ENCODE data around the gene SARDH. TPM values are rescaled to one million over a fixed set of nuclear protein-coding genes. Genes with fewer than 3 reads are reported as not detected.
"Not testable (repeated sequence)": the region's sequence is repeated elsewhere in the genome, so short reads cannot be mapped to it uniquely, and the experiment has no call there.

The SARDH gene
- total RNA-seq, 1 donor from 2014 or later = 0.63 TPM

- Histone ChIP-seq H3K36me3 (no peaks in the 10 kb centered on the region), H3K4me1 (peaks cover 41% of the 10 kb centered on the region), H3K27ac (replicated peaks) (peak overlapping the region; percentile 48), H3K9me3 (replicated peaks) (no peaks in the 10 kb centered on the region), H3K4me3 (peak overlapping the region; percentile 37), H3K27me3 (ENCODE audit: low read depth) (peaks cover 13% of the 10 kb centered on the region)
- intact Hi-C loops (cut with micrococcal nuclease) = no loop called here
- TF ChIP-seq, protein P1, sequence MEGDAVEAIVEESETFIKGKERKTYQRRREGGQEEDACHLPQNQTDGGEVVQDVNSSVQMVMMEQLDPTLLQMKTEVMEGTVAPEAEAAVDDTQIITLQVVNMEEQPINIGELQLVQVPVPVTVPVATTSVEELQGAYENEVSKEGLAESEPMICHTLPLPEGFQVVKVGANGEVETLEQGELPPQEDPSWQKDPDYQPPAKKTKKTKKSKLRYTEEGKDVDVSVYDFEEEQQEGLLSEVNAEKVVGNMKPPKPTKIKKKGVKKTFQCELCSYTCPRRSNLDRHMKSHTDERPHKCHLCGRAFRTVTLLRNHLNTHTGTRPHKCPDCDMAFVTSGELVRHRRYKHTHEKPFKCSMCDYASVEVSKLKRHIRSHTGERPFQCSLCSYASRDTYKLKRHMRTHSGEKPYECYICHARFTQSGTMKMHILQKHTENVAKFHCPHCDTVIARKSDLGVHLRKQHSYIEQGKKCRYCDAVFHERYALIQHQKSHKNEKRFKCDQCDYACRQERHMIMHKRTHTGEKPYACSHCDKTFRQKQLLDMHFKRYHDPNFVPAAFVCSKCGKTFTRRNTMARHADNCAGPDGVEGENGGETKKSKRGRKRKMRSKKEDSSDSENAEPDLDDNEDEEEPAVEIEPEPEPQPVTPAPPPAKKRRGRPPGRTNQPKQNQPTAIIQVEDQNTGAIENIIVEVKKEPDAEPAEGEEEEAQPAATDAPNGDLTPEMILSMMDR (IDR thresholded peaks at IDR 0.05; ENCODE audit: borderline replicate concordance) = no peak
- DNase-seq = peak; percentile 56
These were observed 58.6 kb downstream of the SARDH start for GRCh38 chr9:133679466-133680061.

DNA sequence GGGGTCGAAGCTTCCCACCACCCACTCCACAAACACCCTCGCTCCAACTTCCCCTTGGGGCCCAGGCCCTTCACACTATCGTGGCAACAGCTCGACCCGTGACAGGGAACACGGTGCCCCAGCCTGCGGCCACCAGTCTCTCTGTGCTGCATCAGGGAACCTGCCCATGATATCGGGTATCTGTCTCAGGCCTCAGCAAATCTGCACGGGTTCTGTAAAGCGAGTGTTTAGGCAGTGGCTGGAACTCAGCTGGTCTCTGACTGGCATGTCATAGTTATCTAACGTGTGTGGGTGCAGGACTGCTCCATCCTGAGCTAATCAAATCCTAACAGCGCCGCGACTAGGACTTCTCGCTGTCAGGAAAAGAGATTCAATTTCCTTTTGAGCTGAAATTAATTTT, 59.1 kb downstream of the SARDH start:
- TF ChIP-seq, protein P1 (IDR thresholded peaks at IDR 0.05; ENCODE audit: borderline replicate concordance) = no peak
- intact Hi-C loops (cut with micrococcal nuclease) = no loop called here
- Histone ChIP-seq H3K9me3 (replicated peaks) (no peaks in the 10 kb centered on the region), H3K36me3 (no peaks in the 10 kb centered on the region), H3K27me3 (ENCODE audit: low read depth) (peaks cover 14% of the 10 kb centered on the region), H3K4me1 (peaks cover 36% of the 10 kb centered on the region), H3K4me3 (peak overlapping the region; percentile 37), H3K27ac (replicated peaks) (peak overlapping the region; percentile 48)
- DNase-seq = no peak

GRCh38 chr9:133677126-133678010, 60.8 kb downstream of the SARDH start:
- Histone ChIP-seq H3K27ac (replicated peaks) (no peak overlapping the region), H3K4me3 (no peak overlapping the region), H3K27me3 (ENCODE audit: low read depth) (peaks cover 28% of the 10 kb centered on the region), H3K9me3 (replicated peaks) (no peaks in the 10 kb centered on the region), H3K4me1 (peaks cover 21% of the 10 kb centered on the region), H3K36me3 (no peaks in the 10 kb centered on the region)
- TF ChIP-seq, protein P1 (IDR thresholded peaks at IDR 0.05; ENCODE audit: borderline replicate concordance) = no peak
- peak; percentile 8 for DNase-seq
- intact Hi-C loops (cut with micrococcal nuclease) = no loop called here

- peaks cover 20% of the 10 kb centered on the region for H3K4me1 ChIP-seq
- intact Hi-C loops (cut with micrococcal nuclease) = no loop called here
- H3K36me3 ChIP-seq = no peaks in the 10 kb centered on the region
- no peak overlapping the region for H3K27ac ChIP-seq (replicated peaks)
- H3K9me3 ChIP-seq (replicated peaks) = peaks cover 3% of the 10 kb centered on the region
- TF ChIP-seq, protein P1 (IDR thresholded peaks at IDR 0.05; ENCODE audit: borderline replicate concordance) = no peak
- H3K4me3 ChIP-seq = no peak overlapping the region
- DNase-seq = no peak
- H3K27me3 ChIP-seq (ENCODE audit: low read depth) = peaks cover 33% of the 10 kb centered on the region
These were observed 61.7 kb downstream of the SARDH start for GRCh38 chr9:133676450-133676849.

DNA sequence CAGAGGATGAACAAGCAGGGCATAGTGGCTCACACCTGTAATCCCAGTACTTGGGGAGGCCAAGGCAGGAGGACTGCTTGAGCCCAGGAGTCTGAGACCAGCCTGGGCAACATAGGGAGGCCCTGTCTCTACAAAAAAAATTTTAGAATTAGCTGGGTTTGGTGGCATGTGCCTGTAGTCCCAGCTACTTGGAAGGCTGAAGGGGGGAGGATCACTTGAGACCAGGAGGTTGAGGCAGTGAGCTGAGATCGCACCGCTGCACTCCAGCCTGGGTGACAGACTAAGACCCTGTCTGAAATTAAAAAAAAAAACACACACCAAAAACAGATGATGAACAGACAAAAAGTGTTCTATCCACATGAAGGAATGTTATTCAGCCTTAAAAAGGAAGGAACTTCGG, 62.4 kb downstream of the SARDH start:
- H3K4me3 ChIP-seq; H3K36me3 ChIP-seq; H3K9me3 ChIP-seq (replicated peaks); DNase-seq; H3K27ac ChIP-seq (replicated peaks); intact Hi-C loops (cut with micrococcal nuclease): not testable (repeated sequence)
- peaks cover 20% of the 10 kb centered on the region for H3K4me1 ChIP-seq
- H3K27me3 ChIP-seq (ENCODE audit: low read depth) = peaks cover 35% of the 10 kb centered on the region

DNA sequence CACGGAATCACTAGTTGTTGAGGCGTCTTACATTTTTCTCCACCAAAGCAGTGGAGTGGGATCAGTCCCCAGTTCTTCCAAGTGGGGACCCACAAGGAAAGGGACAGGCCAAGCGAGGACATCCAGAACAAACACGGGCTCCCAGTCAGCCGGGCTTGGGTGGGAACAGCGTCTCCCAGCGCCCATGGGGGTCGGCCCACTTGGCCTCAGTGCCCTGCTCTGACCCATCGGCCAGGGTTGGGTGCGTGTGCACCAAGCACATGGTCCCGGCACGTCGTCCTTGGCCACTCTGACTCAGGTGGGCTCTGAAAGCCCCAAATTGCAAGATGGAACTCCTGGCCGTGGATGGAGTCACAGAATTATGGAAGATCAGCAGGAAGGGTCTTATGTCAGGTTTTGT, 64.1 kb downstream of the SARDH start:
- no peak for DNase-seq

More for the DNA sequence above, 64.1 kb downstream of the SARDH start:
- H3K4me1 ChIP-seq = peaks cover 3% of the 10 kb centered on the region
- intact Hi-C loops (cut with micrococcal nuclease) = no loop called here
- no peak overlapping the region for H3K4me3 ChIP-seq
- H3K27me3 ChIP-seq (ENCODE audit: low read depth) = peaks cover 49% of the 10 kb centered on the region
- no peaks in the 10 kb centered on the region for H3K36me3 ChIP-seq
- TF ChIP-seq, protein P1 (IDR thresholded peaks at IDR 0.05; ENCODE audit: borderline replicate concordance) = no peak
- no peak overlapping the region for H3K27ac ChIP-seq (replicated peaks)
- peaks cover 3% of the 10 kb centered on the region for H3K9me3 ChIP-seq (replicated peaks)
